Measurements from ENCODE around the gene ANKRD1.

GRCh38 chr10:90879062-90879461 lies 41.8 kb downstream of the ANKRD1 start:
- TF ChIP-seq CTCF (IDR thresholded peaks at IDR 0.05) (no peak), POLR2A (IDR thresholded peaks at IDR 0.05; ENCODE audit: low read depth) (no peak), POLR2AphosphoS5 (IDR thresholded peaks at IDR 0.05) (no peak)
